Calu3 (cell line): ENCODE measurements around the gene SMIM45.

Source experiments
- BruUV-seq: library from RNA; stranded (reverse); fragments of 400-500 nt; replicated peaks from 2 replicates; lab custom pipeline; 2021; lab: Mats Ljungman, UMichigan
- CTCF ChIA-PET: fragments of 300-600 bp; sonication (Branson Sonifier 250); formaldehyde crosslinking; loops from one replicate; lab custom pipeline; 2022; ENCODE audit warnings: antibody characterized with exemption; lab: Charles Lee
- DNase-seq: peaks from one replicate; pipeline ENCODE4 v3.0.0; 2022
- H3K27ac Mint-ChIP-seq: one replicate; pipeline ENCODE4 v1.8.0; 2022; ENCODE audit warnings: mixed read lengths; ENCODE audit not compliant: unreplicated experiment
- H3K27me3 Mint-ChIP-seq: one replicate; pipeline ENCODE4 v1.8.0; 2022; ENCODE audit warnings: mixed read lengths; ENCODE audit not compliant: unreplicated experiment
- H3K36me3 Mint-ChIP-seq: one replicate; pipeline ENCODE4 v1.8.0; 2022; ENCODE audit warnings: mild to moderate bottlenecking, moderate library complexity, mixed read lengths; ENCODE audit not compliant: insufficient read depth, unreplicated experiment
- H3K4me1 Mint-ChIP-seq: one replicate; pipeline ENCODE4 v1.8.0; 2022; ENCODE audit warnings: mild to moderate bottlenecking, low read depth, mixed read lengths; ENCODE audit not compliant: unreplicated experiment
- H3K4me3 Mint-ChIP-seq: one replicate; pipeline ENCODE4 v1.8.0; 2022; ENCODE audit warnings: mild to moderate bottlenecking, low read depth, moderate library complexity, mixed read lengths; ENCODE audit not compliant: unreplicated experiment
- H3K9me3 Mint-ChIP-seq: one replicate; pipeline ENCODE4 v1.8.0; 2022; ENCODE audit warnings: low read depth, mixed read lengths; ENCODE audit not compliant: unreplicated experiment
- CTCF ChIP-seq: fragments of 200-600 bp; IDR thresholded peaks from one replicate; pipeline ENCODE4 v1.8.0; 2022; ENCODE audit warnings: antibody characterized with exemption; ENCODE audit not compliant: unreplicated experiment
- intact Hi-C: fragments of 100-400 bp; cut with micrococcal nuclease; formaldehyde crosslinking; loops from one replicate; pipeline ENCODE4 v1.10.0; 2022; ENCODE audit not compliant: unreplicated experiment

Gene SMIM45

GRCh38 chr22:41910050-41911000 is 41.6 kb upstream of the SMIM45 start:
- no peak for DNase-seq
- H3K4me3 Mint-ChIP-seq: peak overlapping the region; percentile 62
- H3K4me1 Mint-ChIP-seq: no peaks in the 10 kb centered on the region
- H3K27me3 Mint-ChIP-seq: peaks cover 35% of the 10 kb centered on the region
- intact Hi-C loops: no loop called here
- TF ChIP-seq CTCF: no peak
- no peaks in the 10 kb centered on the region for H3K9me3 Mint-ChIP-seq
- CTCF ChIA-PET: interaction anchor here (1.2 kb wide), 1 partner anchor 15 kb away, joined by 4 read pairs; no protein-coding TSS in a partner anchor
- peaks cover 37% of the 10 kb centered on the region for H3K36me3 Mint-ChIP-seq
- BruUV-seq: no TSS peak
- no peak overlapping the region for H3K27ac Mint-ChIP-seq

- no TSS peak for BruUV-seq
- Mint-ChIP-seq H3K27me3 (peaks cover 43% of the 10 kb centered on the region), H3K9me3 (no peaks in the 10 kb centered on the region), H3K27ac (no peak overlapping the region), H3K4me3 (peak overlapping the region; percentile 62), H3K36me3 (peaks cover 32% of the 10 kb centered on the region), H3K4me1 (no peaks in the 10 kb centered on the region)
- CTCF ChIA-PET: interaction anchor here (0.6 kb wide), 1 partner anchor 52 kb away, joined by 3 read pairs; no protein-coding TSS in a partner anchor
- TF ChIP-seq CTCF: no peak
- DNase-seq: no peak
- intact Hi-C loops: no loop called here
Observed at GRCh38 chr22:41911001-41911611, 40.8 kb upstream of the SMIM45 start.

- peaks cover 23% of the 10 kb centered on the region for H3K36me3 Mint-ChIP-seq
- BruUV-seq: no TSS peak
- peak overlapping the region; percentile 62 for H3K4me3 Mint-ChIP-seq
- TF ChIP-seq CTCF: no peak
- intact Hi-C loops: no loop called here
- no peak overlapping the region for H3K27ac Mint-ChIP-seq
- no peaks in the 10 kb centered on the region for H3K9me3 Mint-ChIP-seq
- no peaks in the 10 kb centered on the region for H3K4me1 Mint-ChIP-seq
- peaks cover 57% of the 10 kb centered on the region for H3K27me3 Mint-ChIP-seq
- CTCF ChIA-PET: interaction anchor here (1.5 kb wide), 1 partner anchor 29 kb away, joined by 5 read pairs; no protein-coding TSS in a partner anchor
- no peak for DNase-seq
Observed at GRCh38 chr22:41912338-41913039, 39.5 kb upstream of the SMIM45 start.

- intact Hi-C loops: no loop called here
Observed at GRCh38 chr22:41913040-41913719, 38.8 kb upstream of the SMIM45 start.

More at GRCh38 chr22:41913040-41913719, 38.8 kb upstream of the SMIM45 start:
- no peak for TF ChIP-seq CTCF
- Mint-ChIP-seq H3K9me3 (no peaks in the 10 kb centered on the region), H3K27me3 (peaks cover 61% of the 10 kb centered on the region), H3K27ac (no peak overlapping the region), H3K4me1 (peaks cover 3% of the 10 kb centered on the region), H3K4me3 (no peak overlapping the region), H3K36me3 (peaks cover 20% of the 10 kb centered on the region)
- CTCF ChIA-PET: interaction anchor here (1.5 kb wide), 1 partner anchor 28 kb away, joined by 5 read pairs; no protein-coding TSS in a partner anchor
- DNase-seq: no peak
- no TSS peak for BruUV-seq
